IPS-20b (cell line): Measurements from ENCODE around the gene FARP2.
"Not testable (repeated sequence)": the region's sequence is repeated elsewhere in the genome, so short reads cannot be mapped to it uniquely, and the experiment has no call there.

Source experiments
- H3K27ac ChIP-seq: one replicate; pipeline ENCODE4 v1.5.1; 2013; ENCODE audit warnings: low read length
- H3K27me3 ChIP-seq: 2 replicates; pipeline ENCODE4 v1.6.1; 2013; ENCODE audit warnings: mild to moderate bottlenecking, low read length, inconsistent platforms; ENCODE audit not compliant: insufficient read depth
- H3K36me3 ChIP-seq: 2 replicates; pipeline ENCODE4 v1.6.1; 2013; ENCODE audit warnings: low read depth, mild to moderate bottlenecking, inconsistent platforms, low read length, moderate library complexity; ENCODE audit not compliant: insufficient read depth
- H3K4me1 ChIP-seq: 2 replicates; pipeline ENCODE4 v1.6.1; 2013; ENCODE audit warnings: mild to moderate bottlenecking, control low read depth, inconsistent platforms, low read length, moderate library complexity; ENCODE audit not compliant: insufficient read depth
- H3K4me3 ChIP-seq: 2 replicates; pipeline ENCODE4 v1.5.1; 2013; ENCODE audit warnings: mild to moderate bottlenecking, low read length, inconsistent platforms
- H3K9ac ChIP-seq: 2 replicates; pipeline ENCODE4 v1.6.1; 2013; ENCODE audit warnings: low read depth, mild to moderate bottlenecking, inconsistent platforms, low read length, moderate library complexity
- H3K9me3 ChIP-seq: 2 replicates; pipeline ENCODE4 v1.6.1; 2013; ENCODE audit warnings: mild to moderate bottlenecking, low read depth, low read length, inconsistent platforms; ENCODE audit not compliant: insufficient read depth

The FARP2 gene

GRCh38 chr2:241451840-241452506 is 95.9 kb downstream of the FARP2 start:
- Histone ChIP-seq H3K27me3 (no peaks in the 10 kb centered on the region), H3K9me3 (no peaks in the 10 kb centered on the region), H3K9ac (no peak overlapping the region), H3K4me1 (no peaks in the 10 kb centered on the region), H3K4me3 (no peak overlapping the region), H3K27ac (no peak overlapping the region), H3K36me3 (no peaks in the 10 kb centered on the region)

GRCh38 chr2:241453919-241454318 is 97.8 kb downstream of the FARP2 start:
- H3K27ac ChIP-seq, H3K27me3 ChIP-seq, H3K36me3 ChIP-seq: not testable (repeated sequence)

GRCh38 chr2:241454837-241455485 is 98.9 kb downstream of the FARP2 start:
- Histone ChIP-seq H3K36me3 (no peaks in the 10 kb centered on the region), H3K4me1 (no peaks in the 10 kb centered on the region), H3K4me3 (no peak overlapping the region), H3K27me3 (no peaks in the 10 kb centered on the region), H3K9me3 (no peaks in the 10 kb centered on the region), H3K9ac (no peak overlapping the region), H3K27ac (no peak overlapping the region)

More at GRCh38 chr2:241453919-241454318, 97.8 kb downstream of the FARP2 start:
- H3K9me3 ChIP-seq, H3K4me3 ChIP-seq, H3K9ac ChIP-seq, H3K4me1 ChIP-seq: not testable (repeated sequence)

GRCh38 chr2:241456546-241456945 is 100.5 kb downstream of the FARP2 start:
- H3K4me1 ChIP-seq, result no peaks in the 10 kb centered on the region
- no peak overlapping the region for H3K4me3 ChIP-seq
- H3K9me3 ChIP-seq, result no peaks in the 10 kb centered on the region
- H3K36me3 ChIP-seq, result no peaks in the 10 kb centered on the region
- no peak overlapping the region for H3K9ac ChIP-seq
- H3K27ac ChIP-seq, result no peak overlapping the region
- H3K27me3 ChIP-seq, result no peaks in the 10 kb centered on the region

- H3K9me3 ChIP-seq, result no peaks in the 10 kb centered on the region
- no peak overlapping the region for H3K27ac ChIP-seq
- H3K4me3 ChIP-seq, result no peak overlapping the region
- H3K36me3 ChIP-seq, result no peaks in the 10 kb centered on the region
- no peak overlapping the region for H3K9ac ChIP-seq
- H3K27me3 ChIP-seq, result no peaks in the 10 kb centered on the region
- H3K4me1 ChIP-seq, result no peaks in the 10 kb centered on the region
These were observed 102.6 kb downstream of the FARP2 start for GRCh38 chr2:241458687-241459086.

- Histone ChIP-seq H3K27ac (no peak overlapping the region), H3K27me3 (no peaks in the 10 kb centered on the region), H3K4me1 (no peaks in the 10 kb centered on the region), H3K9ac (no peak overlapping the region), H3K9me3 (no peaks in the 10 kb centered on the region), H3K36me3 (no peaks in the 10 kb centered on the region), H3K4me3 (no peak overlapping the region)
These were observed 103.4 kb downstream of the FARP2 start for GRCh38 chr2:241459520-241459919.

GRCh38 chr2:241460631-241461030 is 104.5 kb downstream of the FARP2 start:
- no peaks in the 10 kb centered on the region for H3K27me3 ChIP-seq
- H3K9me3 ChIP-seq, result no peaks in the 10 kb centered on the region
- H3K27ac ChIP-seq, result no peak overlapping the region
- no peaks in the 10 kb centered on the region for H3K36me3 ChIP-seq
- no peak overlapping the region for H3K4me3 ChIP-seq
- no peak overlapping the region for H3K9ac ChIP-seq
- no peaks in the 10 kb centered on the region for H3K4me1 ChIP-seq

- H3K9ac ChIP-seq, result no peak overlapping the region
- no peak overlapping the region for H3K27ac ChIP-seq
- H3K27me3 ChIP-seq, result no peaks in the 10 kb centered on the region
- no peak overlapping the region for H3K4me3 ChIP-seq
- H3K4me1 ChIP-seq, result no peaks in the 10 kb centered on the region
- no peaks in the 10 kb centered on the region for H3K36me3 ChIP-seq
- H3K9me3 ChIP-seq, result no peaks in the 10 kb centered on the region
These were observed 105.9 kb downstream of the FARP2 start for GRCh38 chr2:241461693-241462677.

- Histone ChIP-seq H3K36me3 (no peaks in the 10 kb centered on the region), H3K27ac (no peak overlapping the region), H3K4me1 (no peaks in the 10 kb centered on the region), H3K9me3 (no peaks in the 10 kb centered on the region), H3K4me3 (no peak overlapping the region), H3K9ac (no peak overlapping the region), H3K27me3 (no peaks in the 10 kb centered on the region)
These were observed 107.4 kb downstream of the FARP2 start for GRCh38 chr2:241463276-241464135.

GRCh38 chr2:241465543-241465942 is 109.5 kb downstream of the FARP2 start:
- Histone ChIP-seq H3K36me3 (no peaks in the 10 kb centered on the region), H3K9ac (no peak overlapping the region), H3K9me3 (no peaks in the 10 kb centered on the region), H3K4me1 (no peaks in the 10 kb centered on the region), H3K27ac (no peak overlapping the region), H3K27me3 (no peaks in the 10 kb centered on the region), H3K4me3 (no peak overlapping the region)

- Histone ChIP-seq H3K4me1 (no peaks in the 10 kb centered on the region), H3K27ac (no peak overlapping the region), H3K27me3 (no peaks in the 10 kb centered on the region), H3K9me3 (no peaks in the 10 kb centered on the region), H3K36me3 (no peaks in the 10 kb centered on the region), H3K4me3 (no peak overlapping the region), H3K9ac (no peak overlapping the region)
These were observed 110.1 kb downstream of the FARP2 start for GRCh38 chr2:241466230-241466629.
